Stimulated activated CD8-positive, alpha-beta memory T cell treated with anti-CD3 and anti-CD28 coated beads, Interleukin-2, amount 100 ng/mL, for 48 hours (primary cell): Measurements from ENCODE around the gene COL9A3.

Experiments used
- DNase-seq, 2 donors: peaks; one replicate each; pipeline ENCODE4 v3.0.0-alpha.2; 2020; ENCODE audit warnings: low read depth in 2 of 2

COL9A3 gene

GRCh38 chr20:62811320-62811719 is 5.5 kb upstream of the COL9A3 start:
- no peak for DNase-seq

- DNase-seq: no peak
Measured at GRCh38 chr20:62811720-62812119, 5.1 kb upstream of the COL9A3 start.

- DNase-seq: no peak
Measured at GRCh38 chr20:62812181-62812906, 4.5 kb upstream of the COL9A3 start.

DNA sequence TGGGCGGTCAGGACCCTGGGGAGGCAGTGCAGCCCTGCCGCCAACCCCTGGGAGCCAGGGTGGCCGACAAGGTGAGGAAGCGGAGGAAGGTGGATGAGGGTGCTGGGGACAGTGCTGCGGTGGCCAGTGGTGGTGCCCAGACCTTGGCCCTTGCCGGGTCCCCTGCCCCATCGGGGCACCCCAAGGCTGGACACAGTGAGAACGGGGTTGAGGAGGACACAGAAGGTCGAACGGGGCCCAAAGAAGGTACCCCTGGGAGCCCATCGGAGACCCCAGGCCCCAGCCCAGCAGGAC is 4.0 kb upstream of the COL9A3 start:
- DNase-seq: no peak

GRCh38 chr20:62813588-62813987 is 3.3 kb upstream of the COL9A3 start:
- DNase-seq: no peak

- DNase-seq: no peak
Measured at GRCh38 chr20:62814060-62814708, 2.7 kb upstream of the COL9A3 start.

DNA sequence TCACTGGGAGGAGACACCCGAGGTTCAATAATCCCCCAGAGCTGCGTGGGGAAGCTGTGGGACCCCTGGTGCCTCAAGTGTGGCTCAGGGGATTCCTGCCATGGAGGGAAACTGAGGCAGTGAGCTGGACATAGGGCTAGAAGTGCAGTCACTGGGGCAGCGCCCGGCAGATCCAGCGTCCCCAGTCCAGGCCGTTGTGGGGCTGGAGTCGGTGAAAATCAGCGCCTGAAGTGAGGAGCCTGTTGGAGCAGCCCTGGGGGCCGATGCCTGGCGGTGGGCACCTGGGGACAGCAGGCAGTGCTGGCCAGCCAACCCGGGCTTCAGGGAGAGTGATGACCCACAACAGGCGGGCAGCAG is 2.2 kb upstream of the COL9A3 start:
- DNase-seq: no peak

DNA sequence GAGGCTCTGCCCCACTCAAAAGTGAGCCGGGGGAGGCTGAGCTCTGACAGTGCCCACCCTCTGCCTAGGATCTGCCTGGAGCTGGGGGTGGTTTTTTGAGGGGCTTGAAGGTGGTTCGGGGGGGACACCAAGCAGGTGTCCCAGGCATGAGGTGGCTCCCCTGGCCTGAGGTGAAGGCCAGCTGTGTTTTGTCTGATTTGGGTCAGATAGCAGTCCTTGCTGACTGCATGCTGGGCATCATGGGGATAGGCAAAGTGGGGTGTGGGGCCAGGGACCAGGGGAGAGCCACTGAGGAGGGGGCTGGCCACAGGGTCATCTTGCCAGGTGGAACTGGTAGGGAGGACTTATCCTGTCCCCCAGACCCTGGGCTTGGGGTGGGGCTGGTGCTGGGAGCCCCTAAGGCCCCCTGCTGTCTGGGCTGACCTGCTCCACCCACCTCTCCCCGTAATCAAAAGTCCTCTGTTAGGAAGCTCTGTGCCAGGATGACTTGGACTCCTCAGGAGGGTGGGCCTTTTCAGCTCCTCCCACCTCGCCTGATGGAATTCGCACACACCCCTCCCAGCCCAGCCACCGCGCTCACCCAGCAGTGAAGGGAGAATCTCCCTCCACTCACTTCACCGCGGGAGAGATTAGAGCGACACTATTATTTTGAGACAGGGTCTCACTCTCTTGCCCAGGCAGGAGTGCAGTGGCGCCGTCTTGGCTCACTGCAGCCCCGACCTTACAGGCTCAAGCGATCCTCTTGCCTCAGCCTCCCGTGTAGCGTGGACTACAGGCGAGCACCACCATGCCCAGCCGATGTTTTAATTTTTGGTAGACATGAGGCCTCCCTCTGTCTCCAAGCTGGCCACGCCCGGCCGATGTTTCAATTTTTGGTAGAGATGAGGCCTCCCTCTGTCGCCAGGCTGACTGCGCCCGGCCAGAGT is 1.5 kb upstream of the COL9A3 start:
- DNase-seq: no peak

- DNase-seq: no peak
Measured at GRCh38 chr20:62816031-62816883, 593 bp upstream of the COL9A3 start.

DNA sequence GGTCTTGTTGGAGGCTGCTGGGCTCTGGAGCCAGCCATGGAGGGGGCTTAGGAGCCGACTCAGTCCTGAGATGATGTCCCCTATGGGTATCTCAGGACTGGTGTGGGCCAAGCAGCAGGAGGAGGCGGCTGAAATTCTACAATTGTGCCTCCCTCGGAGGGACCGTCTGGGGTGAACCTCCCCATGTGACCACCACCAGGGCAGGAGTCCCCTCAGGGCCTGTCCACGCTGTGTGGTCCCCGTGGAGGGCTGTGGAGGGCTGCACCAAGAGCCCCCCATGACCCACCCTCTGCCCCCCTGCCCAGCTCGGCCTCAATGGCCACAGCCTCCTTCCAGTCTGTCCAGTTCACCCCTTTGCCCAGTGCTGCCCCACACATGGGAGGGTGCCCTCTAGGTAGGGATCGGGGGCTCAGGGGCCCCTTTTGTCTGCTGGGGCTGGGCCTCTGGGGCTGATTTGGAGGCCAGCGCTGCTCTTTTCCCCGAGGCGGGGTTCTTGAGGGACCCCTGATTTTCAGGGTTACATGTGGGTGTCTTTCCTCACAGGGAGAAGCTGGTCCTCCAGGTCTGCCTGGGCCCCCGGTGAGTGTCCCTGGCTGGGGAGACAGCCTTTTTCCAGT is 1.2 kb downstream of the COL9A3 start:
- DNase-seq: no peak

- DNase-seq: no peak
Measured at GRCh38 chr20:62818592-62819493, 2.0 kb downstream of the COL9A3 start.

- no peak for DNase-seq
Measured at GRCh38 chr20:62819494-62820174, 2.8 kb downstream of the COL9A3 start.

DNA sequence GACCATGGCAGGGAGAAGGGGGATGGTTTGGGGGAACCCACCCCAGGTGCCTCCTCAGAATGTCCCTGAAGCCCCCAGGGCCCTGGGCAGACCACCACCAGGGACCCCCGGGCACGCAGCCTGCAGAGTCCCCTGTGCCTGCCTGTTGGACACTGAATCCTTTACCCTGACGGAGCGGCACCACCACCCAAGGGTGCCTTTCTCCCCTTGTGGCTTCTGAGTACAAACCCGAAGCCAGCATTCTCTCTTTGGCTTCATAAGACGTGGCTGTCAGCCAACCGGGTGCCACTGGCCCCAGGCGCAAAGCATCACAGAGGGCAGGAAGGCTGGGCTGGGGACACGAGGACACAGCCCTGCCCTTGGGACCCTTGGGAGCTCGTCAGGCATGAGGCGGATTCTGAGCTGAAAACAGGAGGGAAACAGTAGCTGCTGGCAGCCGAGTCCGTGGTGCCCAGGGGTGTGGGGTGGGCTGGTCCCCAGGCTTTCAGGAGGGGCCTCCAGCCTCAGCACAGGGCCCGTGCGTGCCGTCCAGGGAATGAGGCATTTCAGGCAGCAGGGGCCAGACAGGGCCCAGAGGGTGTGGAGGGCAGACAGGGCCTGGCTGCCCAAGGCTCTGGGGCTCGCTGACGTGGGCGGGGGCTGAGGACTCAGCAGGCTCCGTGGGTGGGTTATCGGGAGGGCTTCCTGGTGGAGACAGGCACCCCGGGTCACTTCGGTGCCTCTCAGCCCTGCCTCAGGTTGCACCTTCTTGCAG is 3.5 kb downstream of the COL9A3 start:
- no peak for DNase-seq

DNA sequence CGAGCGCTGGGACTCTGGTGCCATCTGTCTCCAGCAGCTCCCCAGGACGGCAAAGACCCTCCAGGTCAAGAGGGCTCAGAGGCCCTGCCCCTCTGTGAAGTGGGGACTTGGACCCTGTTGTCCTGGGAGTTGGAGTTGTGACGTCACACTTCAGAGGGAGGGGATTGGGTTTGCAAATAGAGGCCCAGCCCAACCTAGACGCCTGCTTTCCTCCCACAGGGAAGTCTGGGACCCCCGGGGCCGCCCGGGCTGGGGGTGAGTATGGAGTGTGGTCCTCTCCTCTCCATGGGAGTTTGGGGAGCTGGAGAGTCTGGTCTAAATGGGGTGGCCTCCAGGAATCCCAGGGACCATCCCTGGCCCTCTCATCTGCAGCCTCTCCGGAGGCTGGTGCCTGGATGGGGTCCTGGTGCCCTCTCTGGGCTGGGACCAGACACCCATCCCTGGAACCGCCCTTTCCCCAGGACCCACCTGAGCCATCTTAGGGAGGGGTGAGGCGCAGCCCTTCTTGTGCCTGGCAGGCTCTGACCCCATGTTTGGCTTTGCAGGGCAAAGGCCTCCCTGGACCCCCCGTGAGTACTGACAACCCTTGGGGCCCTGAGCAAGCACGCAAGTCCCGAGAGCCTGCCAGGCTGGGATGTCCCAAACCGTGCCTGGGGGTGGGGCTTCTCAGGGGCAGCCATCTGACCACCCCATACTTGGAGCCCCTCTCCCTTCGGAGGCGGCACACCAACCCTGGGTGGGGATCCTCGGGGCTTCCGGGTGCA is 4.3 kb downstream of the COL9A3 start:
- DNase-seq: no peak

DNA sequence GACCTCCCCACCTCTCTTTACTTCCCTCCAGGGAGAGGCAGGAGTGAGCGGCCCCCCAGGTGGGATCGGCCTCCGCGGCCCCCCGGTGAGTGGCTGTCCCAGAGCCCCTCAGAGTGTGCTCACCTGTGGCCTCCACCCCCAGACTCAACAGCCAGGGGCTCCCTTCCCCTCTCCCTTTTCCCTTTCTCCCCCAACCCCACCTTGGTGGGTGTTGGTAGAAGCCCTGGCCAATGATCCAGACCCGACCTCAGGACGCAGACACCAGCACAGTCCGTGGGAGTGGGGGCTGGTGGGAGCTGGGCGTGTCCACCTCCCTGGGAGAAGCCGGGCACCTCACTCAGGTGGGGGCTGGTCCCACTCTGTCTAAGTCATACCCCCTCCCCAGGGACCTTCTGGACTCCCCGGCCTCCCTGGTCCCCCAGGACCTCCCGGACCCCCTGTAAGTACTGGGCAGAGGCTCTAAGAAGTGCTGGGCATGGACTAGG is 4.9 kb downstream of the COL9A3 start:
- DNase-seq: no peak

- no peak for DNase-seq
Measured at GRCh38 chr20:62822239-62822787, 5.5 kb downstream of the COL9A3 start.

GRCh38 chr20:62822788-62823651 is 6.2 kb downstream of the COL9A3 start:
- DNase-seq: peak; percentile 32 to 47
